GM13976 (cell line): ENCODE results near the gene MDP1.

Source experiments
- DNase-seq: peaks from one replicate; pipeline ENCODE4 v3.0.0; 2012; ENCODE audit warnings: low spot score
- CTCF ChIP-seq: IDR thresholded peaks from 2 replicates; pipeline ENCODE4 v1.5.1; 2012; ENCODE audit warnings: borderline replicate concordance, mild to moderate bottlenecking; ENCODE audit not compliant: insufficient read depth; ENCODE audit errors: extremely low read depth, missing control alignments, control extremely low read depth
- in situ Hi-C: fragments of 300-500 bp; cut with MboI; formaldehyde crosslinking; loops from one replicate; pipeline ENCODE4 v1.12.0; 2022; ENCODE audit warnings: low sequenced_read_pairs, mixed read lengths, inconsistent platforms; ENCODE audit not compliant: unreplicated experiment

MDP1 gene

GRCh38 chr14:24240110-24240918, 24.4 kb upstream of the MDP1 start:
- TF ChIP-seq CTCF, result no peak
- in situ Hi-C loops, result no loop called here
- DNase-seq, result no peak

DNA sequence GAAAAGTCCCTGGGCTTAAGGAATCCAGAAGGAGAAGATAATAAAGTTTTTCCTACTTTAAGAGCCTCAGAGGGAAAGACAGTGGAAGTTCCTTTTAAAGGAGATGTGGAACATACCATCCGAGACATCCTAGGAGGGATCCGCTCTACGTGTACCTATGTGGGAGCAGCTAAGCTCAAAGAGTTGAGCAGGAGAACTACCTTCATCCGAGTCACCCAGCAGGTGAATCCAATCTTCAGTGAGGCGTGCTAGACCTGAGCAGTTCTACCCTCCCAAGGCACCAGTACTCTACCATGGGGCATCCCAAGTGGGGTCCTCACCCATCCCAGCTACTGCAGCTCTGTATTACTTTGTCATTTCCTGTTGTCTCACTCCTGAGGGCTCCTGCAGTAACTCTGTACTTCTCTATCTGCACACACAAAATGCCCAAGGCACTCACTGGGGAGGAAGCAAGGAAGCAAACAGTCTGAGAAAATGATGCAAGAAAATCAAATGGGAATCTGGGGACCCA, 22.7 kb upstream of the MDP1 start:
- in situ Hi-C loops, result no loop called here
- TF ChIP-seq CTCF, result no peak
- no peak for DNase-seq

DNA sequence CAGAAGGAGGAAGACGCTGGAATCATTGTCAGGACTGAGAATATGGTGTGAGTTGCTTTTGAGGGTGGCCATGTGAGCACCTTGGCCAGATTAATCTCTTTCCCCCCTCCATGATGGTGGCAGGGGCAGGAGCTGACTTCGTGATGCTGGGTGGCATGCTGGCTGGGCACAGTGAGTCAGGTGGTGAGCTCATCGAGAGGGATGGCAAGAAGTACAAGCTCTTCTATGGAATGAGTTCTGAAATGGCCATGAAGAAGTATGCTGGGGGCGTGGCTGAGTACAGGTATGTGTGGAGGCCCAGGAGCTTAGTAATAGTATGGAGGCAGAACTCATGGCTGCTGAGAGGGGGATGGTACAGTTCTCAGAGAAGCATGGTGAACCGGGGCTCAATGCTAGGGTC, 22.3 kb upstream of the MDP1 start:
- in situ Hi-C loops, result no loop called here
- no peak for TF ChIP-seq CTCF
- DNase-seq, result no peak

DNA sequence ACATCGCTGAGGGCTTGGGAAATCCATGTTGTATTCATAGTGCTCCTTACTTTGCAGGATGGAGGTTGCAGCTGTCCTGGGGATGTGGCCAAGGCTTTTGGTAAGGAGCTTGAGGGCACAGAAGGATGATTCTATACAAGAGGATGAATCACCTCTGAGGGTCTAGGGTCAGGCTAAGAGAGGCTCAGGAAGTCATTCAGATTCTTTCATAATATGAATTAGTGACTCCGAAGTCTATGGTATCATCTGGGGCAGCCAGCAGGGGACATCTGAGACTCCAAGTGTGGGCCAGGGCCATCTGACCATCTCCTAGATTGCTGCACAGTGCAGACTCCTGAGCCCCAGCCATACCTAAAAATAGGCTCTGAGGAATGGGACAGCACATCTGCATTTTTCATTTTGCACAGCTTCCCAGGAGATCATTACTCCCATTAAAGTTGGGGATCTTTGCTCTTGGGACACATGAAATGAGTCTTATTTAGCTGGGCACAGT, 21.6 kb upstream of the MDP1 start:
- TF ChIP-seq CTCF, result no peak
- in situ Hi-C loops, result no loop called here
- DNase-seq, result no peak

GRCh38 chr14:24236689-24237462, 21.0 kb upstream of the MDP1 start:
- DNase-seq, result no peak
- in situ Hi-C loops, result no loop called here
- TF ChIP-seq CTCF, result no peak

DNA sequence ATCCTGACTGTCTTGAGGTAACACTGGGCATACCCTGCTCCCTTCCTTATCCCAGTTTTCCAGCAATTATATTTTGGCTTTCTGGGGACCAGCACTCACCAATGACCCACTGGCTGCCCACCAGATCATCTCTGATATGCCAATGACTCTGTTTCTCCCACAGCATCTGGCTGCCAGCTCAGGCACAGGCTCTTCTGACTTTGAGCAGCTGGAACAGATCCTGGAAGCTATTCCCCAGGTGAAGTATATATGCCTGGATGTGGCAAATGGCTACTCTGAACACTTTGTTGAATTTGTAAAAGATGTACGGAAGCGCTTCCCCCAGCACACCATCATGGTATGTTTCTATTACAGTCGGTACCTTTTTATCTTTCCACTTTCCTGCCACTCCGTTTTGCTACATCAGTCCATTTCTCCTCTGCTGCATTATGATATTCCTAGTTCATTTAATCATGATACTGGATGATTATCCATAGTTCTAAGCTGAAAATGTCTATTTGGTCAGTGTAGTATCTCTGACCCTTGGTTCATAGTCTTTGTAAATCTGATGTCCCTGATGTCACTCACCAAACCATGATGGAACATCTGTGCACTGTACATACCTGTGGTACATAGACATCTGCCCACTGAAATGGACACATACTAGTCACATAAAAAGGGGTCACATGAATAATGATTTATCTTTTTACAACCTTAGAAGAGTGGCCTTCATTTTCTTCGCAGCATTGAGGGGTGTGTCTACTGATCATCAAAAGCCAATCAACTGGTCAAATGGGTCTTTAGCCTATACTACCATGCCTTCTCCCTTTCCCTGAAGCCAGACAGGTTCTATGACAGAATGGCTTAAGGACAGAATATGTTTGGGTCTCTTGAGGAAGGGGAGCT, 20.2 kb upstream of the MDP1 start:
- no peak for TF ChIP-seq CTCF
- in situ Hi-C loops, result no loop called here
- no peak for DNase-seq
